Lung (tissue), 12 donors: ENCODE results near the gene TEX9. TPM values are rescaled to one million over a fixed set of nuclear protein-coding genes. Genes with fewer than 3 reads are reported as not detected.
A peak's percentile ranks its signal among the peaks of the same experiment; 100 is the strongest.

Experiments used
- ATAC-seq: fragments of 200-7000 bp; cut with Tn5 transposase; one replicate; pipeline ENCODE4 v1.9.1; 2020; ENCODE audit warnings: moderate number of reproducible peaks; ENCODE audit not compliant: insufficient read depth, low FRiP score
- DNase-seq, 3 donors: peaks; one replicate each; pipeline ENCODE4 v3.0.0-alpha.2; 2013 to 2017
- H3K27ac ChIP-seq, 2 donors: one replicate each; pipeline ENCODE4 v1.5.1; 2013; ENCODE audit warnings: mild to moderate bottlenecking in 2 of 2, moderate library complexity in 2 of 2, control low read depth in 1 of 2, inconsistent platforms in 1 of 2, low read depth in 1 of 2, low read length in 1 of 2
- H3K27me3 ChIP-seq, 3 donors: one replicate each; pipeline ENCODE4 v1.5.1; 2013; ENCODE audit warnings: low read length in 2 of 3; ENCODE audit not compliant: control insufficient read depth in 3 of 3, insufficient read depth in 3 of 3
- H3K36me3 ChIP-seq, 4 donors: one replicate each; pipeline ENCODE4 v1.5.1; 2013; ENCODE audit warnings: low read length in 4 of 4, mild to moderate bottlenecking in 1 of 4, moderate library complexity in 1 of 4; ENCODE audit not compliant: control insufficient read depth in 4 of 4, insufficient read depth in 4 of 4
- H3K4me1 ChIP-seq, 5 donors: one replicate each; pipeline ENCODE4 v1.5.1; 2013; ENCODE audit warnings: low read length in 5 of 5, mild to moderate bottlenecking in 2 of 5, moderate library complexity in 1 of 5; ENCODE audit not compliant: control insufficient read depth in 5 of 5, insufficient read depth in 5 of 5
- H3K4me3 ChIP-seq: one replicate; pipeline ENCODE4 v1.5.1; 2013; ENCODE audit warnings: mild to moderate bottlenecking, control low read depth, moderate library complexity
- H3K9ac ChIP-seq, 2 donors: one replicate each; pipeline ENCODE4 v1.5.1; 2013; ENCODE audit warnings: low read length in 2 of 2, control low read depth in 1 of 2; ENCODE audit not compliant: insufficient read depth in 1 of 2
- H3K9me3 ChIP-seq, 4 donors: one replicate each; pipeline ENCODE4 v1.5.1; 2013; ENCODE audit warnings: low read length in 3 of 4, mild to moderate bottlenecking in 1 of 4, moderate library complexity in 1 of 4; ENCODE audit not compliant: control insufficient read depth in 4 of 4, insufficient read depth in 3 of 4
- WGBS, 2 donors: extraction: QIAGEN DNeasy Blood & Tissue Kit; methylation state at CpG; one replicate each; pipeline ENCODE4 v1.1.7; 2013; 5-methylcytosine and 5-hydroxymethylcytosine counted together
- polyA plus RNA-seq, 2 donors: library from polyadenylated mRNA; stranded (reverse); fragments of 200-250 nt; gene quantifications; one replicate each; pipeline ENCODE4 v1.2.1, GENCODE V29; 2013
- total RNA-seq, 2 donors: library from RNA; depleted of rRNA in 1 of 2; stranded (reverse); fragments of >200 nt in 1 of 2; gene quantifications; one replicate each; pipeline ENCODE4 v1.2.1, GENCODE V29; 2014 to 2021
- TF ChIP-seq, protein P1 (sequence below): IDR thresholded peaks from 2 replicates; pipeline ENCODE4 v1.5.1; 2012; ENCODE audit warnings: mild to moderate bottlenecking; ENCODE audit errors: control extremely low read depth, extremely low read depth
- donor health status: control.
- donor health status: control.
- donor health status: Bipolar disorder and iron deficiency.
- donor health status: healthy.
- donor health status: DM: yes; HTN: yes; CAD: no.

TEX9 gene
- total and polyA plus RNA-seq, 4 donors: 3.5 to 46.3 (median 11.0) TPM

DNA sequence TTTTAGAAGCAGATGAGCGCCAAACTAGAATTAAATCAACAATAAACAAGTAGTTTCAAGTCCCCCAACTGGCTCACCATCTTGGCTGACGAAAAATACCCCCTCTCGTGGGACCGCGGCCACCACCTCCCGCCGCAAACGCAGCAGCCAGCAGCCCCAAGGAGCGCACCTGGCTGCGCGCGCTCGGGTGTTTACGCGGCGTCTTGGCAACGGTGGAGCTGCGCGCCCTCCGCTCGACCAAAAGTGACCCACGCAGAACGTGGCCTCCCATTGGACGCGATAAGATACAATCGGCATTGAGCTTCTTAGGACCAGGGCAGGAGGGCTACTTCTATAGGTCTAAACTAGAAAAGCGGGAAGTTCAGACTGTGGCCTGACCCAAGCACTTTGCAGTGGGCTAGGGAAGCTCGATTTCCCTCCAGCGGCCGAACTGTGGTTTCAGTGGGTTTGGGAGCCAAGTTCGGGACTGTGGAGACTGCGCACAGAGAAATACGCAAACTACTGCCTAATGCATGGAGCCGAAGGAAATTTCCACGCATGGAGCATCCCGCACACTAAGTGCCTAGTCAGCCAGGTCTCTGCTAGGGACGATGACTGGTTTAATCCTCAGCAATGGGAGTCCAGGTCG is 99.8 kb downstream of the TEX9 start, which contains the start of gene MNS1:
MNS1 (minus strand) TSS at position 245 of the 628 bp plus-strand sequence; CDS start at position 80, 165 bp downstream.
- 2% methylated on average over 38 of the region's 38 CpGs for WGBS, 2 donors
- H3K9me3 ChIP-seq: peaks cover 0 to 2% (median 0%) of the 10 kb centered on the region in 4 donors
- no peaks in the 10 kb centered on the region for H3K27me3 ChIP-seq
- TF ChIP-seq, protein P1, sequence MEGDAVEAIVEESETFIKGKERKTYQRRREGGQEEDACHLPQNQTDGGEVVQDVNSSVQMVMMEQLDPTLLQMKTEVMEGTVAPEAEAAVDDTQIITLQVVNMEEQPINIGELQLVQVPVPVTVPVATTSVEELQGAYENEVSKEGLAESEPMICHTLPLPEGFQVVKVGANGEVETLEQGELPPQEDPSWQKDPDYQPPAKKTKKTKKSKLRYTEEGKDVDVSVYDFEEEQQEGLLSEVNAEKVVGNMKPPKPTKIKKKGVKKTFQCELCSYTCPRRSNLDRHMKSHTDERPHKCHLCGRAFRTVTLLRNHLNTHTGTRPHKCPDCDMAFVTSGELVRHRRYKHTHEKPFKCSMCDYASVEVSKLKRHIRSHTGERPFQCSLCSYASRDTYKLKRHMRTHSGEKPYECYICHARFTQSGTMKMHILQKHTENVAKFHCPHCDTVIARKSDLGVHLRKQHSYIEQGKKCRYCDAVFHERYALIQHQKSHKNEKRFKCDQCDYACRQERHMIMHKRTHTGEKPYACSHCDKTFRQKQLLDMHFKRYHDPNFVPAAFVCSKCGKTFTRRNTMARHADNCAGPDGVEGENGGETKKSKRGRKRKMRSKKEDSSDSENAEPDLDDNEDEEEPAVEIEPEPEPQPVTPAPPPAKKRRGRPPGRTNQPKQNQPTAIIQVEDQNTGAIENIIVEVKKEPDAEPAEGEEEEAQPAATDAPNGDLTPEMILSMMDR: no peak
- H3K9ac ChIP-seq: peak within 1 kb of the TSS; percentile 94 to 96
- ATAC-seq: peak; percentile 96
- peaks cover 0 to 6% (median 2%) of the 10 kb centered on the region in 4 donors for H3K36me3 ChIP-seq
- H3K4me1 ChIP-seq: peaks cover 0 to 9% (median 0%) of the 10 kb centered on the region in 5 donors
- peak within 1 kb of the TSS; percentile 36 for H3K4me3 ChIP-seq
- no peak within 1 kb of the TSS for H3K27ac ChIP-seq
- DNase-seq: peak; percentile 96 to 99 (median 99)

GRCh38 chr15:56467616-56468015 is 102.4 kb downstream of the TEX9 start:
- no peak overlapping the region for H3K4me3 ChIP-seq
- TF ChIP-seq, protein P1: no peak
- DNase-seq (no peak), ATAC-seq (no peak)
- peaks cover 0 to 3% (median under 1%) of the 10 kb centered on the region in 4 donors for H3K36me3 ChIP-seq
- H3K9me3 ChIP-seq: peaks cover 0 to 2% (median 0%) of the 10 kb centered on the region in 4 donors
- H3K4me1 ChIP-seq: peaks cover 0 to 9% (median 0%) of the 10 kb centered on the region in 5 donors
- H3K27ac ChIP-seq: no peak overlapping the region
- 70 to 73% methylated on average over 3 of the region's 3 CpGs for WGBS, 2 donors
- H3K27me3 ChIP-seq: peaks cover 0 to 17% (median 0%) of the 10 kb centered on the region in 3 donors
- no peak overlapping the region for H3K9ac ChIP-seq

GRCh38 chr15:56468401-56468800 is 103.2 kb downstream of the TEX9 start:
- Histone ChIP-seq H3K36me3 (peaks cover 0 to 3% (median 0%) of the 10 kb centered on the region in 4 donors), H3K9ac (peak overlapping the region in 1 of 2 donors; percentile 51), H3K4me3 (no peak overlapping the region), H3K27ac (no peak overlapping the region), H3K4me1 (peaks cover 0 to 9% (median 0%) of the 10 kb centered on the region in 5 donors), H3K27me3 (peaks cover 0 to 17% (median 0%) of the 10 kb centered on the region in 3 donors), H3K9me3 (peaks cover 0 to 2% (median 0%) of the 10 kb centered on the region in 4 donors)
- ATAC-seq: no peak
- WGBS, 2 donors: 14 to 28% methylated on average over 2 of the region's 2 CpGs
- peak in 2 of 3 donors; percentile 24 to 36 for DNase-seq
- TF ChIP-seq, protein P1: no peak
